ENCODE data around the gene TENT5C. TPM values are rescaled to one million over a fixed set of nuclear protein-coding genes. Genes with fewer than 3 reads are reported as not detected.

The TENT5C gene
- total and polyA plus RNA-seq, 9 of the 15 experiments (the other 6 are each of a cell fraction or from before 2014, with no cell fraction given): 1.8 to 7.7 (median 4.0) TPM

GRCh38 chr1:117612517-117613248 is 6.8 kb downstream of the TENT5C start (continued):
- TF ChIP-seq ZNF609 (CRISPR knock-in tag; IDR thresholded peaks at IDR 0.05; ENCODE audit: borderline replicate concordance) (no peak), ZNF3 (CRISPR knock-in tag; IDR thresholded peaks at IDR 0.05) (no peak), RB1 (IDR thresholded peaks at IDR 0.05; ENCODE audit: low read depth) (no peak; the same call in 1 of the 2 replicates), ZNF639 (CRISPR knock-in tag; conservative IDR thresholded peaks at IDR 0.05 in 1 of 2, IDR thresholded peaks at IDR 0.05 in 1 of 2) (peak in 1 of 2 experiments; percentile 87; a peak in 2 of 4 replicates), KDM1A (IDR thresholded peaks at IDR 0.05) (peak; percentile 79 to 86), MTF1 (CRISPR knock-in tag; IDR thresholded peaks at IDR 0.05; ENCODE audit: borderline replicate concordance) (no peak), KLF16 (IDR thresholded peaks at IDR 0.05) (peak; percentile 99), ARID2 (IDR thresholded peaks at IDR 0.05) (no peak), SNAPC5 (CRISPR knock-in tag; IDR thresholded peaks at IDR 0.05) (no peak), MAFK (IDR thresholded peaks at IDR 0.05; ENCODE audit: low read length) (peak; percentile 82), HNRNPH1 (optimal IDR thresholded peaks at IDR 0.05; ENCODE audit: low read depth, low read length) (no peak), TEAD4 (IDR thresholded peaks at IDR 0.05; ENCODE audit: low read length) (peak; percentile 100), TEAD4 (CRISPR knock-in tag; IDR thresholded peaks at IDR 0.05; ENCODE audit: borderline replicate concordance) (no peak), NFIC (IDR thresholded peaks at IDR 0.05) (peak; percentile 96), KAT7 (CRISPR knock-in tag; IDR thresholded peaks at IDR 0.05; ENCODE audit: borderline replicate concordance) (peak; percentile 57; the same call in 1 of the 2 replicates), C11orf30 (IDR thresholded peaks at IDR 0.05; ENCODE audit: low read depth) (peak; percentile 93)
- TF ChIP-seq, protein P1, sequence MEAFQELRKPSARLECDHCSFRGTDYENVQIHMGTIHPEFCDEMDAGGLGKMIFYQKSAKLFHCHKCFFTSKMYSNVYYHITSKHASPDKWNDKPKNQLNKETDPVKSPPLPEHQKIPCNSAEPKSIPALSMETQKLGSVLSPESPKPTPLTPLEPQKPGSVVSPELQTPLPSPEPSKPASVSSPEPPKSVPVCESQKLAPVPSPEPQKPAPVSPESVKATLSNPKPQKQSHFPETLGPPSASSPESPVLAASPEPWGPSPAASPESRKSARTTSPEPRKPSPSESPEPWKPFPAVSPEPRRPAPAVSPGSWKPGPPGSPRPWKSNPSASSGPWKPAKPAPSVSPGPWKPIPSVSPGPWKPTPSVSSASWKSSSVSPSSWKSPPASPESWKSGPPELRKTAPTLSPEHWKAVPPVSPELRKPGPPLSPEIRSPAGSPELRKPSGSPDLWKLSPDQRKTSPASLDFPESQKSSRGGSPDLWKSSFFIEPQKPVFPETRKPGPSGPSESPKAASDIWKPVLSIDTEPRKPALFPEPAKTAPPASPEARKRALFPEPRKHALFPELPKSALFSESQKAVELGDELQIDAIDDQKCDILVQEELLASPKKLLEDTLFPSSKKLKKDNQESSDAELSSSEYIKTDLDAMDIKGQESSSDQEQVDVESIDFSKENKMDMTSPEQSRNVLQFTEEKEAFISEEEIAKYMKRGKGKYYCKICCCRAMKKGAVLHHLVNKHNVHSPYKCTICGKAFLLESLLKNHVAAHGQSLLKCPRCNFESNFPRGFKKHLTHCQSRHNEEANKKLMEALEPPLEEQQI (IDR thresholded peaks at IDR 0.05): peak; percentile 56; the same call in 1 of the 2 replicates

All from K562 (cell line).